HG03575 (cell line): ENCODE measurements around the gene EHBP1L1.
"Not testable (repeated sequence)": the region's sequence is repeated elsewhere in the genome, so short reads cannot be mapped to it uniquely, and the experiment has no call there.

Experiments
- ATAC-seq: cut with Tn5 transposase; IDR thresholded peaks from one replicate; pipeline ENCODE4 v1.9.1; 2021; ENCODE audit not compliant: unreplicated experiment, insufficient number of reproducible peaks, low FRiP score; ENCODE audit errors: extremely low read depth

The EHBP1L1 gene

GRCh38 chr11:65623177-65623576 is 47.3 kb downstream of the EHBP1L1 start:
- ATAC-seq, result no peak

- ATAC-seq, result no peak
These were observed 48.2 kb downstream of the EHBP1L1 start for GRCh38 chr11:65623852-65624616.

- ATAC-seq, result no peak
These were observed 49.2 kb downstream of the EHBP1L1 start for GRCh38 chr11:65624931-65625627.

GRCh38 chr11:65625628-65626342 is 49.9 kb downstream of the EHBP1L1 start:
- no peak for ATAC-seq

- no peak for ATAC-seq
These were observed 51.3 kb downstream of the EHBP1L1 start for GRCh38 chr11:65627202-65627601.

GRCh38 chr11:65629579-65629978 is 53.7 kb downstream of the EHBP1L1 start:
- no peak for ATAC-seq

GRCh38 chr11:65630215-65630614 is 54.4 kb downstream of the EHBP1L1 start:
- ATAC-seq, result no peak

- ATAC-seq, result no peak
These were observed 57.7 kb downstream of the EHBP1L1 start for GRCh38 chr11:65633390-65634108.

- ATAC-seq, result no peak
These were observed 58.2 kb downstream of the EHBP1L1 start for GRCh38 chr11:65634109-65634436.

GRCh38 chr11:65634440-65634839 is 58.6 kb downstream of the EHBP1L1 start:
- ATAC-seq, result no peak

GRCh38 chr11:65634905-65635731 is 59.3 kb downstream of the EHBP1L1 start:
- ATAC-seq, result no peak

- ATAC-seq, result no peak
These were observed 60.5 kb downstream of the EHBP1L1 start for GRCh38 chr11:65636108-65637031.

- ATAC-seq, result no peak
These were observed 61.2 kb downstream of the EHBP1L1 start for GRCh38 chr11:65637032-65637557.

- no peak for ATAC-seq
These were observed 62.1 kb downstream of the EHBP1L1 start, which contains the start of gene SIPA1 for GRCh38 chr11:65637794-65638419. Gene SIPA1, plus strand, starts transcription at chr11:65638101. Its CDS starts 2,821 bp downstream, at chr11:65640922.

GRCh38 chr11:65639228-65639597 is 63.4 kb downstream of the EHBP1L1 start:
- ATAC-seq, result not testable (repeated sequence)

GRCh38 chr11:65639623-65640482 is 64.0 kb downstream of the EHBP1L1 start:
- ATAC-seq, result no peak
